HEK293 (cell line): ENCODE measurements around the gene SLC2A4.

ENCODE experiments used
- SP2 ChIP-seq: fragments of 450-650 bp; formaldehyde crosslinking; IDR thresholded peaks from 2 replicates; pipeline ENCODE4 v1.5.1; 2016; ENCODE audit warnings: missing biosample characterization, missing genetic modification characterization
- WT1 ChIP-seq: fragments of 450-650 bp; formaldehyde crosslinking; IDR thresholded peaks from 2 replicates; pipeline ENCODE4 v1.5.1; 2016; ENCODE audit warnings: missing biosample characterization, missing genetic modification characterization
- ZBTB1 ChIP-seq: fragments of 450-650 bp; formaldehyde crosslinking; IDR thresholded peaks from 2 replicates; pipeline ENCODE4 v1.5.1; 2016; ENCODE audit warnings: missing biosample characterization, missing genetic modification characterization
- ZBTB7A ChIP-seq: fragments of 450-650 bp; formaldehyde crosslinking; IDR thresholded peaks from 2 replicates; pipeline ENCODE4 v1.5.1; 2016; ENCODE audit warnings: low read depth, missing biosample characterization, missing genetic modification characterization
- ZNF211 ChIP-seq: fragments of 450-650 bp; formaldehyde crosslinking; IDR thresholded peaks from 2 replicates; pipeline ENCODE4 v1.5.1; 2016; ENCODE audit warnings: low read depth, missing biosample characterization, missing genetic modification characterization
- ZNF214 ChIP-seq: fragments of 450-650 bp; formaldehyde crosslinking; IDR thresholded peaks from 2 replicates; pipeline ENCODE4 v1.5.1; 2017; ENCODE audit warnings: missing biosample characterization, mild to moderate bottlenecking, missing genetic modification characterization, borderline replicate concordance
- ZNF221 ChIP-seq: fragments of 450-650 bp; formaldehyde crosslinking; IDR thresholded peaks from 2 replicates; pipeline ENCODE4 v1.5.1; 2017; ENCODE audit warnings: missing biosample characterization, missing genetic modification characterization, borderline replicate concordance
- ZNF391 ChIP-seq: fragments of 450-650 bp; formaldehyde crosslinking; IDR thresholded peaks from 2 replicates; pipeline ENCODE4 v1.5.1; 2016; ENCODE audit warnings: low read depth, missing biosample characterization, missing genetic modification characterization, borderline replicate concordance
- ZNF423 ChIP-seq: fragments of 450-650 bp; formaldehyde crosslinking; IDR thresholded peaks from 2 replicates; pipeline ENCODE4 v1.5.1; 2016; ENCODE audit warnings: missing biosample characterization, missing genetic modification characterization
- ZNF555 ChIP-seq: fragments of 450-650 bp; formaldehyde crosslinking; conservative IDR thresholded peaks from 2 replicates; pipeline ENCODE4 v1.5.1; 2017; ENCODE audit warnings: missing biosample characterization, mild to moderate bottlenecking, missing genetic modification characterization, inconsistent platforms
- ZNF670 ChIP-seq: fragments of 450-650 bp; formaldehyde crosslinking; IDR thresholded peaks from 2 replicates; pipeline ENCODE4 v1.5.1; 2016; ENCODE audit warnings: missing biosample characterization, missing genetic modification characterization, low read depth
- ZNF707 ChIP-seq: fragments of 450-650 bp; formaldehyde crosslinking; IDR thresholded peaks from 2 replicates; pipeline ENCODE4 v1.5.1; 2016; ENCODE audit warnings: missing biosample characterization, missing genetic modification characterization
- ZNF747 ChIP-seq: fragments of 450-650 bp; formaldehyde crosslinking; IDR thresholded peaks from 2 replicates; pipeline ENCODE4 v1.5.1; 2016; ENCODE audit warnings: missing biosample characterization, missing genetic modification characterization
- ZXDB ChIP-seq: fragments of 450-650 bp; formaldehyde crosslinking; IDR thresholded peaks from 2 replicates; pipeline ENCODE4 v1.5.1; 2016; ENCODE audit warnings: missing biosample characterization, missing genetic modification characterization
- TF ChIP-seq, protein P1 (sequence below): fragments of 450-650 bp; formaldehyde crosslinking; IDR thresholded peaks from 2 replicates; pipeline ENCODE4; 2016; ENCODE audit warnings: missing biosample characterization, missing genetic modification characterization
- TF ChIP-seq, protein P2 (sequence below): fragments of 450-650 bp; formaldehyde crosslinking; IDR thresholded peaks from 2 replicates; pipeline ENCODE4 v1.5.1; 2017; ENCODE audit warnings: missing biosample characterization, missing genetic modification characterization
- TF ChIP-seq, protein P3 (sequence below): fragments of 450-650 bp; formaldehyde crosslinking; IDR thresholded peaks from 2 replicates; pipeline ENCODE4 v1.5.1; 2016; ENCODE audit warnings: missing biosample characterization, missing genetic modification characterization
- TF ChIP-seq, protein P4 (sequence below): fragments of 450-650 bp; formaldehyde crosslinking; IDR thresholded peaks from 2 replicates; pipeline ENCODE4 v1.5.1; 2016; ENCODE audit warnings: missing biosample characterization, missing genetic modification characterization
- TF ChIP-seq, protein P5 (sequence below): fragments of 450-650 bp; formaldehyde crosslinking; IDR thresholded peaks from 2 replicates; pipeline ENCODE4 v1.5.1; 2017; ENCODE audit warnings: missing biosample characterization, missing genetic modification characterization
- TF ChIP-seq, protein P6 (sequence below): fragments of 450-650 bp; formaldehyde crosslinking; IDR thresholded peaks from 2 replicates; pipeline ENCODE4 v1.5.1; 2016; ENCODE audit warnings: missing biosample characterization, missing genetic modification characterization, borderline replicate concordance
- TF ChIP-seq, protein P7 (sequence below): fragments of 450-650 bp; formaldehyde crosslinking; IDR thresholded peaks from 2 replicates; pipeline ENCODE4 v1.5.1; 2016; ENCODE audit warnings: missing biosample characterization, missing genetic modification characterization, low read depth
- TF ChIP-seq, protein P8 (sequence below): fragments of 450-650 bp; IDR thresholded peaks from 2 replicates; pipeline ENCODE4 v1.5.1; 2018; ENCODE audit warnings: missing biosample characterization, mild to moderate bottlenecking, missing genetic modification characterization

SLC2A4 gene

DNA sequence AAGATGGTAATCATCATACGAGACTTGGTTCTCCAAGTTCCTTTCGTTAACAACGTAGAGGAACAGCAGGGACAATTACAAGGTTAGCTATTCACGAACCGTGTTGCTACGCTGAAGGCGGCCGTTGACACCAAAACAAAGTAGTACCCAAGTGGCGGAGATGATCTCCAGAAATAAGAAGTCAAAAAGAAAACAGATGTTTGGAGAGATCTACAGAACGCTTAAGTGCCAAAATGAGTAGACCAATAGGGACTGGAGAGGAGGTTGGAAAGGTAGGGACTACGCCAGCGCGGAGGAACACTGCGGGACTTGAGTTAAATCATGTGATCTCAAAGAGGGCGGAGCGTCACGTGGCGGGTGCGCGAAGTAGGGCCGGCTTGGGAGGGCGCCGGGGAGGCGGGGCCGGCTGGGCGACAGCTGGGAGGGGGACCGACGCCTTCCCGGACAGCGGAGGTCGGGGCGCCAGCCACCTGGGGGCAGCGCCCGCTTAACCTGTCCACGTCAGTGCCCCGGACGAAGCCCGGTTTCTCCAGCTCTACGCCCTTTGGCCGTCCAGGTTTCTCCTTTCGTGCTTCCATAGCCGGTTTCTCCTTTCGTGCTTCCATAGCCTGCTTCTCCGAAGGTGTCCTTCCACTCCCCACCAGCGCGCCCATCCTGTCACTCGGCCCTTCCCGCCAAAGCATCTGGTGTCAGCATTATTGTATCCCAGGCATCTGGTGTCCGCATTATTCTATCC, 38.6 kb upstream of the SLC2A4 start (continued):
- TF ChIP-seq, protein P1, sequence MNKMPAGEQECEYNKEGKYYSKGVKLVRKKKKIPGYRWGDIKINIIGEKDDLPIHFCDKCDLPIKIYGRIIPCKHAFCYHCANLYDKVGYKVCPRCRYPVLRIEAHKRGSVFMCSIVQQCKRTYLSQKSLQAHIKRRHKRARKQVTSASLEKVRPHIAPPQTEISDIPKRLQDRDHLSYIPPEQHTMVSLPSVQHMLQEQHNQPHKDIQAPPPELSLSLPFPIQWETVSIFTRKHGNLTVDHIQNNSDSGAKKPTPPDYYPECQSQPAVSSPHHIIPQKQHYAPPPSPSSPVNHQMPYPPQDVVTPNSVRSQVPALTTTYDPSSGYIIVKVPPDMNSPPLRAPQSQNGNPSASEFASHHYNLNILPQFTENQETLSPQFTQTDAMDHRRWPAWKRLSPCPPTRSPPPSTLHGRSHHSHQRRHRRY, result peak; percentile 91
- TF ChIP-seq, protein P2, sequence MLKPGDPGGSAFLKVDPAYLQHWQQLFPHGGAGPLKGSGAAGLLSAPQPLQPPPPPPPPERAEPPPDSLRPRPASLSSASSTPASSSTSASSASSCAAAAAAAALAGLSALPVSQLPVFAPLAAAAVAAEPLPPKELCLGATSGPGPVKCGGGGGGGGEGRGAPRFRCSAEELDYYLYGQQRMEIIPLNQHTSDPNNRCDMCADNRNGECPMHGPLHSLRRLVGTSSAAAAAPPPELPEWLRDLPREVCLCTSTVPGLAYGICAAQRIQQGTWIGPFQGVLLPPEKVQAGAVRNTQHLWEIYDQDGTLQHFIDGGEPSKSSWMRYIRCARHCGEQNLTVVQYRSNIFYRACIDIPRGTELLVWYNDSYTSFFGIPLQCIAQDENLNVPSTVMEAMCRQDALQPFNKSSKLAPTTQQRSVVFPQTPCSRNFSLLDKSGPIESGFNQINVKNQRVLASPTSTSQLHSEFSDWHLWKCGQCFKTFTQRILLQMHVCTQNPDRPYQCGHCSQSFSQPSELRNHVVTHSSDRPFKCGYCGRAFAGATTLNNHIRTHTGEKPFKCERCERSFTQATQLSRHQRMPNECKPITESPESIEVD (tag by site-specific recombination), result no peak
- TF ChIP-seq, protein P3, sequence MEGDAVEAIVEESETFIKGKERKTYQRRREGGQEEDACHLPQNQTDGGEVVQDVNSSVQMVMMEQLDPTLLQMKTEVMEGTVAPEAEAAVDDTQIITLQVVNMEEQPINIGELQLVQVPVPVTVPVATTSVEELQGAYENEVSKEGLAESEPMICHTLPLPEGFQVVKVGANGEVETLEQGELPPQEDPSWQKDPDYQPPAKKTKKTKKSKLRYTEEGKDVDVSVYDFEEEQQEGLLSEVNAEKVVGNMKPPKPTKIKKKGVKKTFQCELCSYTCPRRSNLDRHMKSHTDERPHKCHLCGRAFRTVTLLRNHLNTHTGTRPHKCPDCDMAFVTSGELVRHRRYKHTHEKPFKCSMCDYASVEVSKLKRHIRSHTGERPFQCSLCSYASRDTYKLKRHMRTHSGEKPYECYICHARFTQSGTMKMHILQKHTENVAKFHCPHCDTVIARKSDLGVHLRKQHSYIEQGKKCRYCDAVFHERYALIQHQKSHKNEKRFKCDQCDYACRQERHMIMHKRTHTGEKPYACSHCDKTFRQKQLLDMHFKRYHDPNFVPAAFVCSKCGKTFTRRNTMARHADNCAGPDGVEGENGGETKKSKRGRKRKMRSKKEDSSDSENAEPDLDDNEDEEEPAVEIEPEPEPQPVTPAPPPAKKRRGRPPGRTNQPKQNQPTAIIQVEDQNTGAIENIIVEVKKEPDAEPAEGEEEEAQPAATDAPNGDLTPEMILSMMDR (tag by site-specific recombination), result peak; percentile 78
- no peak for TF ChIP-seq ZNF747
- TF ChIP-seq, protein P4, sequence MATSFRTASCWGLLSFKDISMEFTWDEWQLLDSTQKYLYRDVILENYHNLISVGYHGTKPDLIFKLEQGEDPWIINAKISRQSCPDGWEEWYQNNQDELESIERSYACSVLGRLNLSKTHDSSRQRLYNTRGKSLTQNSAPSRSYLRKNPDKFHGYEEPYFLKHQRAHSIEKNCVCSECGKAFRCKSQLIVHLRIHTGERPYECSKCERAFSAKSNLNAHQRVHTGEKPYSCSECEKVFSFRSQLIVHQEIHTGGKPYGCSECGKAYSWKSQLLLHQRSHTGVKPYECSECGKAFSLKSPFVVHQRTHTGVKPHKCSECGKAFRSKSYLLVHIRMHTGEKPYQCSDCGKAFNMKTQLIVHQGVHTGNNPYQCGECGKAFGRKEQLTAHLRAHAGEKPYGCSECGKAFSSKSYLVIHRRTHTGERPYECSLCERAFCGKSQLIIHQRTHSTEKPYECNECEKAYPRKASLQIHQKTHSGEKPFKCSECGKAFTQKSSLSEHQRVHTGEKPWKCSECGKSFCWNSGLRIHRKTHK, result no peak
- peak; percentile 70; the same call in 1 of the 2 replicates for TF ChIP-seq ZNF423
- TF ChIP-seq ZXDB (tag by site-specific recombination), result peak; percentile 97
- no peak for TF ChIP-seq ZNF707
- TF ChIP-seq ZNF211 (tag by site-specific recombination), result no peak
- peak; percentile 94 for TF ChIP-seq ZBTB7A (tag by site-specific recombination)
- peak; percentile 98 for TF ChIP-seq ZNF391 (tag by site-specific recombination)
- peak; percentile 95 for TF ChIP-seq SP2
- TF ChIP-seq, protein P5, sequence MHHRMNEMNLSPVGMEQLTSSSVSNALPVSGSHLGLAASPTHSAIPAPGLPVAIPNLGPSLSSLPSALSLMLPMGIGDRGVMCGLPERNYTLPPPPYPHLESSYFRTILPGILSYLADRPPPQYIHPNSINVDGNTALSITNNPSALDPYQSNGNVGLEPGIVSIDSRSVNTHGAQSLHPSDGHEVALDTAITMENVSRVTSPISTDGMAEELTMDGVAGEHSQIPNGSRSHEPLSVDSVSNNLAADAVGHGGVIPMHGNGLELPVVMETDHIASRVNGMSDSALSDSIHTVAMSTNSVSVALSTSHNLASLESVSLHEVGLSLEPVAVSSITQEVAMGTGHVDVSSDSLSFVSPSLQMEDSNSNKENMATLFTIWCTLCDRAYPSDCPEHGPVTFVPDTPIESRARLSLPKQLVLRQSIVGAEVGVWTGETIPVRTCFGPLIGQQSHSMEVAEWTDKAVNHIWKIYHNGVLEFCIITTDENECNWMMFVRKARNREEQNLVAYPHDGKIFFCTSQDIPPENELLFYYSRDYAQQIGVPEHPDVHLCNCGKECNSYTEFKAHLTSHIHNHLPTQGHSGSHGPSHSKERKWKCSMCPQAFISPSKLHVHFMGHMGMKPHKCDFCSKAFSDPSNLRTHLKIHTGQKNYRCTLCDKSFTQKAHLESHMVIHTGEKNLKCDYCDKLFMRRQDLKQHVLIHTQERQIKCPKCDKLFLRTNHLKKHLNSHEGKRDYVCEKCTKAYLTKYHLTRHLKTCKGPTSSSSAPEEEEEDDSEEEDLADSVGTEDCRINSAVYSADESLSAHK, result peak; percentile 77; the same call in 1 of the 2 replicates
- TF ChIP-seq WT1, result peak; percentile 86
- TF ChIP-seq ZNF670 (tag by site-specific recombination), result no peak
- no peak for TF ChIP-seq ZNF555 (tag by site-specific recombination)
- TF ChIP-seq, protein P6, sequence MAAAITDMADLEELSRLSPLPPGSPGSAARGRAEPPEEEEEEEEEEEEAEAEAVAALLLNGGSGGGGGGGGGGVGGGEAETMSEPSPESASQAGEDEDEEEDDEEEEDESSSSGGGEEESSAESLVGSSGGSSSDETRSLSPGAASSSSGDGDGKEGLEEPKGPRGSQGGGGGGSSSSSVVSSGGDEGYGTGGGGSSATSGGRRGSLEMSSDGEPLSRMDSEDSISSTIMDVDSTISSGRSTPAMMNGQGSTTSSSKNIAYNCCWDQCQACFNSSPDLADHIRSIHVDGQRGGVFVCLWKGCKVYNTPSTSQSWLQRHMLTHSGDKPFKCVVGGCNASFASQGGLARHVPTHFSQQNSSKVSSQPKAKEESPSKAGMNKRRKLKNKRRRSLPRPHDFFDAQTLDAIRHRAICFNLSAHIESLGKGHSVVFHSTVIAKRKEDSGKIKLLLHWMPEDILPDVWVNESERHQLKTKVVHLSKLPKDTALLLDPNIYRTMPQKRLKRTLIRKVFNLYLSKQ (tag by site-specific recombination), result no peak
- TF ChIP-seq ZNF221 (tag by site-specific recombination), result no peak
- TF ChIP-seq, protein P7, sequence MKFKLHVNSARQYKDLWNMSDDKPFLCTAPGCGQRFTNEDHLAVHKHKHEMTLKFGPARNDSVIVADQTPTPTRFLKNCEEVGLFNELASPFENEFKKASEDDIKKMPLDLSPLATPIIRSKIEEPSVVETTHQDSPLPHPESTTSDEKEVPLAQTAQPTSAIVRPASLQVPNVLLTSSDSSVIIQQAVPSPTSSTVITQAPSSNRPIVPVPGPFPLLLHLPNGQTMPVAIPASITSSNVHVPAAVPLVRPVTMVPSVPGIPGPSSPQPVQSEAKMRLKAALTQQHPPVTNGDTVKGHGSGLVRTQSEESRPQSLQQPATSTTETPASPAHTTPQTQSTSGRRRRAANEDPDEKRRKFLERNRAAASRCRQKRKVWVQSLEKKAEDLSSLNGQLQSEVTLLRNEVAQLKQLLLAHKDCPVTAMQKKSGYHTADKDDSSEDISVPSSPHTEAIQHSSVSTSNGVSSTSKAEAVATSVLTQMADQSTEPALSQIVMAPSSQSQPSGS (tag by site-specific recombination), result peak; percentile 75; the same call in 1 of the 2 replicates
- TF ChIP-seq, protein P8, sequence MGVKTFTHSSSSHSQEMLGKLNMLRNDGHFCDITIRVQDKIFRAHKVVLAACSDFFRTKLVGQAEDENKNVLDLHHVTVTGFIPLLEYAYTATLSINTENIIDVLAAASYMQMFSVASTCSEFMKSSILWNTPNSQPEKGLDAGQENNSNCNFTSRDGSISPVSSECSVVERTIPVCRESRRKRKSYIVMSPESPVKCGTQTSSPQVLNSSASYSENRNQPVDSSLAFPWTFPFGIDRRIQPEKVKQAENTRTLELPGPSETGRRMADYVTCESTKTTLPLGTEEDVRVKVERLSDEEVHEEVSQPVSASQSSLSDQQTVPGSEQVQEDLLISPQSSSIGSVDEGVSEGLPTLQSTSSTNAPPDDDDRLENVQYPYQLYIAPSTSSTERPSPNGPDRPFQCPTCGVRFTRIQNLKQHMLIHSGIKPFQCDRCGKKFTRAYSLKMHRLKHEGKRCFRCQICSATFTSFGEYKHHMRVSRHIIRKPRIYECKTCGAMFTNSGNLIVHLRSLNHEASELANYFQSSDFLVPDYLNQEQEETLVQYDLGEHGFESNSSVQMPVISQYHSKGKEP (tag by site-specific recombination), result no peak; the same call in 1 of the 2 replicates
- TF ChIP-seq ZNF214 (tag by site-specific recombination), result no peak
- peak; percentile 50; the same call in 1 of the 2 replicates for TF ChIP-seq ZBTB1 (tag by site-specific recombination)
